Neural progenitor cell (in vitro differentiated cells): Measurements from ENCODE around the gene ATP5PF.

Experiments used
- CTCF ChIP-seq: fragments of 200-600 bp; sonication (generic); IDR thresholded peaks from 2 replicates; pipeline ENCODE4 v1.5.1; 2017; ENCODE audit warnings: antibody characterized with exemption, mild to moderate bottlenecking
- EZH2 ChIP-seq: fragments of 200-600 bp; sonication (generic); IDR thresholded peaks from 2 replicates; pipeline ENCODE4 v1.6.1; 2017; ENCODE audit warnings: antibody characterized with exemption, mild to moderate bottlenecking, moderate library complexity
- EZH2phosphoT487 ChIP-seq: fragments of 200-600 bp; sonication (generic); IDR thresholded peaks from 2 replicates; pipeline ENCODE4 v1.6.1; 2017; ENCODE audit warnings: antibody characterized with exemption

- no peak for TF ChIP-seq CTCF
- no peak for TF ChIP-seq EZH2
- TF ChIP-seq EZH2phosphoT487 = no peak
These were observed 46.9 kb downstream of the ATP5PF start for GRCh38 chr21:25687787-25688186.
